ENCODE results near the gene CTBP2. TPM values are rescaled to one million over a fixed set of nuclear protein-coding genes. Genes with fewer than 3 reads are reported as not detected.
"Not testable (repeated sequence)": the region's sequence is repeated elsewhere in the genome, so short reads cannot be mapped to it uniquely, and the experiment has no call there.

The CTBP2 gene
- total RNA-seq, 1 donor from 2014 or later: 123 TPM

GRCh38 chr10:125061557-125062226, 98.7 kb downstream of the CTBP2 start:
- no peak for DNase-seq (ENCODE audit: low read depth)
- FAIRE-seq: no peak
- TF ChIP-seq, protein P1, sequence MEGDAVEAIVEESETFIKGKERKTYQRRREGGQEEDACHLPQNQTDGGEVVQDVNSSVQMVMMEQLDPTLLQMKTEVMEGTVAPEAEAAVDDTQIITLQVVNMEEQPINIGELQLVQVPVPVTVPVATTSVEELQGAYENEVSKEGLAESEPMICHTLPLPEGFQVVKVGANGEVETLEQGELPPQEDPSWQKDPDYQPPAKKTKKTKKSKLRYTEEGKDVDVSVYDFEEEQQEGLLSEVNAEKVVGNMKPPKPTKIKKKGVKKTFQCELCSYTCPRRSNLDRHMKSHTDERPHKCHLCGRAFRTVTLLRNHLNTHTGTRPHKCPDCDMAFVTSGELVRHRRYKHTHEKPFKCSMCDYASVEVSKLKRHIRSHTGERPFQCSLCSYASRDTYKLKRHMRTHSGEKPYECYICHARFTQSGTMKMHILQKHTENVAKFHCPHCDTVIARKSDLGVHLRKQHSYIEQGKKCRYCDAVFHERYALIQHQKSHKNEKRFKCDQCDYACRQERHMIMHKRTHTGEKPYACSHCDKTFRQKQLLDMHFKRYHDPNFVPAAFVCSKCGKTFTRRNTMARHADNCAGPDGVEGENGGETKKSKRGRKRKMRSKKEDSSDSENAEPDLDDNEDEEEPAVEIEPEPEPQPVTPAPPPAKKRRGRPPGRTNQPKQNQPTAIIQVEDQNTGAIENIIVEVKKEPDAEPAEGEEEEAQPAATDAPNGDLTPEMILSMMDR (IDR thresholded peaks at IDR 0.05; ENCODE audit: insufficient read depth, low read length, severe bottlenecking): no peak
- Histone ChIP-seq H3K27me3 (ENCODE audit: control insufficient read depth, insufficient read depth, low read length) (no peaks in the 10 kb centered on the region), H3K4me3 (ENCODE audit: low read depth, low read length) (no peak overlapping the region), H3K36me3 (ENCODE audit: control insufficient read depth, insufficient read depth, low read length) (peaks cover 4% of the 10 kb centered on the region)

DNA sequence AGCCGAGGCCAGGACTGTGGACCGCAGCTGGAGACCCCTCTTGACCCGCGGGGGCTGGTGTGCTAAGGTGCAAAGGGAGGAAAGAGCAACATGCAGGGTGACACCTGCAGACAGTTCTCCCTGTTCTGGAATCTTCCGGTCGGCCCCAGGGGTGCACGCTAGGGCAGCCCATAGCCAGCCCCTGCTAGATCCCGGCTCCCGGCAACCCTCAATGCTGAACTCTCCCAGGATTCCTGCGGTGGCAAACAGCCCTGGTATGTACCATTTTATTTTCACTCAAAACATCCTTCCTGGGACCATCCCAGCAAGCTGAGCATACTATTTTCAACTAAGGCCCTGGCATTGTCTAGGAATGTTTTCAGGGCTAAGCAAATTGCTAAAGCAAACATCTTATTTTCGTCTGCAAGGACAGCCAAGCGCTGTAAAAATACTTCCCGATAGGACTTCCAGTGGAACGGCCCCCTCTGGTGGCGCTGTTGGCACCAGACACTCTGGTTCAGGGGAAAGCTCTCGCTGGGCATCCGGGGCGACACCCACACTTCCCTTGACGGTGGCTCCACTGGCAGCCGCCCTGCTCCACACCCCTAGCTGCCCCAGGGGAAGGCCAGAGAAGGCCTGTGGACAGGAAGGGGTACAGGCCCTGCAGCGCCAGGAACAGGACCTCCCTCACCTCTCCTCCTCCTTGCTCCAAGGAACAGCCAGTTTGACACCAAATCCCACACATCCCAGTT, 99.4 kb downstream of the CTBP2 start:
- DNase-seq (ENCODE audit: low read depth): peak; percentile 60
- peaks cover 5% of the 10 kb centered on the region for H3K36me3 ChIP-seq (ENCODE audit: control insufficient read depth, insufficient read depth, low read length)
- TF ChIP-seq, protein P1 (IDR thresholded peaks at IDR 0.05; ENCODE audit: insufficient read depth, low read length, severe bottlenecking): peak; percentile 86
- H3K27me3 ChIP-seq (ENCODE audit: control insufficient read depth, insufficient read depth, low read length): no peaks in the 10 kb centered on the region
- H3K4me3 ChIP-seq (ENCODE audit: low read depth, low read length): no peak overlapping the region
- FAIRE-seq: no peak

DNA sequence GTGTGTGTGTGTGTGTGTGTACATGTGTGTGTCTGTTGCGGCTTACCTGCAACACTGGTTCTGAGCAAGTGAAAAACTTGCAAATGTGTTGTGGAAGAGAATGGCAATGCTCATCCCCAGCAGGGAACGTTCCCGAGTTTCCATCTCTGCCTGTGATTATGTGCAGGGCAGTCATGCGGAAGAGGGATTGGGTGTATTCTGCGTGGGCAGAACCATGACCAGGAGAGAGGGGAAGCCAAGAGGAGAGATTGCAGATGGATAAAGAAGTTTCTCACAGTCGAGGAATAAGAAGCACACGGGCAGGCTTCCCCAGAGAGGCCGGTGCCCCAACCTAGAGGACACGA, 99.9 kb downstream of the CTBP2 start:
- FAIRE-seq (no peak), DNase-seq (ENCODE audit: low read depth) (peak; percentile 26)
- H3K36me3 ChIP-seq (ENCODE audit: control insufficient read depth, insufficient read depth, low read length): peaks cover 6% of the 10 kb centered on the region
- no peak overlapping the region for H3K4me3 ChIP-seq (ENCODE audit: low read depth, low read length)
- TF ChIP-seq, protein P1 (IDR thresholded peaks at IDR 0.05; ENCODE audit: insufficient read depth, low read length, severe bottlenecking): no peak
- no peaks in the 10 kb centered on the region for H3K27me3 ChIP-seq (ENCODE audit: control insufficient read depth, insufficient read depth, low read length)

- DNase-seq (ENCODE audit: low read depth) (no peak), FAIRE-seq (no peak)
- TF ChIP-seq, protein P1 (IDR thresholded peaks at IDR 0.05; ENCODE audit: insufficient read depth, low read length, severe bottlenecking): no peak
- Histone ChIP-seq H3K27me3 (ENCODE audit: control insufficient read depth, insufficient read depth, low read length) (no peaks in the 10 kb centered on the region), H3K36me3 (ENCODE audit: control insufficient read depth, insufficient read depth, low read length) (peaks cover 6% of the 10 kb centered on the region), H3K4me3 (ENCODE audit: low read depth, low read length) (no peak overlapping the region)
Observed at GRCh38 chr10:125060026-125060425, 100.3 kb downstream of the CTBP2 start.

- not testable (repeated sequence) for H3K4me3 ChIP-seq (ENCODE audit: low read depth, low read length); H3K36me3 ChIP-seq (ENCODE audit: control insufficient read depth, insufficient read depth, low read length); FAIRE-seq; H3K27me3 ChIP-seq (ENCODE audit: control insufficient read depth, insufficient read depth, low read length); DNase-seq (ENCODE audit: low read depth)
Observed at GRCh38 chr10:125059348-125059747, 101.0 kb downstream of the CTBP2 start.

- FAIRE-seq: no peak
- DNase-seq (ENCODE audit: low read depth): peak; percentile 33
Observed at GRCh38 chr10:125057158-125058001, 103.0 kb downstream of the CTBP2 start.

More at GRCh38 chr10:125057158-125058001, 103.0 kb downstream of the CTBP2 start:
- Histone ChIP-seq H3K36me3 (ENCODE audit: control insufficient read depth, insufficient read depth, low read length) (peaks cover 6% of the 10 kb centered on the region), H3K4me3 (ENCODE audit: low read depth, low read length) (no peak overlapping the region), H3K27me3 (ENCODE audit: control insufficient read depth, insufficient read depth, low read length) (no peaks in the 10 kb centered on the region)
- TF ChIP-seq, protein P1 (IDR thresholded peaks at IDR 0.05; ENCODE audit: insufficient read depth, low read length, severe bottlenecking): no peak
